K562 (cell line): Measurements from ENCODE around the gene TBC1D10A. TPM values are rescaled to one million over a fixed set of nuclear protein-coding genes. Genes with fewer than 3 reads are reported as not detected.

Experiments used
- BDP1 ChIP-seq: IDR thresholded peaks from 3 replicates; pipeline ENCODE4 v1.6.1; 2011; ENCODE audit not compliant: insufficient read length, insufficient read depth
- BRD9 ChIP-seq: fragments of 450-650 bp; IDR thresholded peaks from 2 replicates; pipeline ENCODE4 v1.6.1; 2018; ENCODE audit warnings: low read depth; ENCODE audit not compliant: partially characterized antibody
- CREB1 ChIP-seq, 2 experiments: sonication (generic) in 1 of 2; formaldehyde crosslinking in 1 of 2; IDR thresholded peaks; 2 replicates each; pipeline versions ENCODE4 v1.6.1 to v1.8.0; 2012 to 2022; ENCODE audit warnings: inconsistent platforms in 1 of 2, mild to moderate bottlenecking in 1 of 2, missing genetic modification reagents in 1 of 2, moderate library complexity in 1 of 2
- FOSL1 ChIP-seq: fragments of 200-800 bp; sonication (Bioruptor generic); conservative IDR thresholded peaks from 2 replicates; pipeline ENCODE4 v1.6.1; 2016; ENCODE audit warnings: missing genetic modification characterization, missing compliant biosample characterization
- HDAC1 ChIP-seq, 2 experiments: fragments of 450-650 bp; IDR thresholded peaks; 2 replicates each; pipeline ENCODE4 v1.6.1; 2016 to 2017; ENCODE audit warnings: inconsistent platforms in 1 of 2, mild to moderate bottlenecking in 1 of 2, moderate library complexity in 1 of 2
- HDAC3 ChIP-seq: fragments of 450-650 bp; IDR thresholded peaks from 2 replicates; pipeline ENCODE4 v1.6.1; 2018; ENCODE audit warnings: borderline replicate concordance, mild to moderate bottlenecking, moderate library complexity; ENCODE audit not compliant: partially characterized antibody
- HIVEP1 ChIP-seq: fragments of 250-450 bp; sonication (Bioruptor Pico); IDR thresholded peaks from 2 replicates; pipeline ENCODE4 v1.4.0; 2020; ENCODE audit warnings: mild to moderate bottlenecking
- HNRNPH1 ChIP-seq: fragments of 200-400 bp; formaldehyde crosslinking; optimal IDR thresholded peaks from 2 replicates; pipeline ENCODE3; 2017; ENCODE audit warnings: low read depth, mild to moderate bottlenecking, low read length, moderate library complexity
- LEF1 ChIP-seq: fragments of 450-650 bp; IDR thresholded peaks from 2 replicates; pipeline ENCODE4 v1.6.1; 2016; ENCODE audit warnings: mild to moderate bottlenecking
- MAFF ChIP-seq: IDR thresholded peaks from 2 replicates; pipeline ENCODE4 v1.6.1; 2012; ENCODE audit warnings: low read length, improper control_type of control experiment
- MEF2A ChIP-seq: IDR thresholded peaks from 2 replicates; pipeline ENCODE4 v1.6.1; 2011; ENCODE audit warnings: low read depth, mild to moderate bottlenecking, low read length, moderate library complexity; ENCODE audit not compliant: control insufficient read depth
- NCOR1 ChIP-seq: fragments of 450-650 bp; IDR thresholded peaks from 2 replicates; pipeline ENCODE4 v1.6.1; 2016; ENCODE audit warnings: mild to moderate bottlenecking, moderate library complexity
- RBM17 ChIP-seq: fragments of 200-400 bp; formaldehyde crosslinking; IDR thresholded peaks from 2 replicates; pipeline ENCODE4 v1.6.1; 2017; ENCODE audit warnings: low read depth, mild to moderate bottlenecking, low read length, borderline replicate concordance
- TAF15 ChIP-seq: fragments of 200-400 bp; formaldehyde crosslinking; IDR thresholded peaks from 2 replicates; pipeline ENCODE4 v1.6.1; 2017; ENCODE audit warnings: mild to moderate bottlenecking, low read depth, low read length, moderate library complexity
- TARDBP ChIP-seq: fragments of 450-650 bp; IDR thresholded peaks from 2 replicates; pipeline ENCODE4 v1.6.1; 2016
- THAP7 ChIP-seq: fragments of 250-450 bp; sonication (Bioruptor Pico); IDR thresholded peaks from 2 replicates; pipeline ENCODE4 v1.5.0; 2021
- ZBTB8A ChIP-seq: fragments of 450-650 bp; IDR thresholded peaks from 2 replicates; pipeline ENCODE4 v1.6.1; 2018; ENCODE audit warnings: mild to moderate bottlenecking, moderate library complexity; ENCODE audit not compliant: partially characterized antibody
- ZNF23 ChIP-seq: fragments of 250-450 bp; sonication (Bioruptor Pico); IDR thresholded peaks from 2 replicates; pipeline ENCODE4 v1.4.0; 2020; ENCODE audit warnings: mild to moderate bottlenecking
- polyA plus RNA-seq, 8 experiments: library from polyadenylated mRNA; depleted of rRNA in 4 of 8; stranded (reverse) in 5 of 8; unstranded in 3 of 8; fragments of >200 nt; fragmentation: Nextera tagmentation in 2 of 8; fragmentation: Illumina TruSeq in 1 of 8; extraction: Ambion mirVana in 2 of 8; extraction: Trizol in 1 of 8; gene quantifications; 2 replicates each; pipeline versions ENCODE4 v1.2.1 to v1.2.3, GENCODE V29; 2011 to 2014; ENCODE audit warnings: inconsistent platforms in 1 of 8, missing spikeins in 1 of 8
- total RNA-seq, 7 experiments: library from RNA; depleted of rRNA in 6 of 7; stranded (reverse); fragments of >200 nt in 6 of 7; fragmentation: Illumina TruSeq in 2 of 7; extraction: Trizol in 2 of 7; gene quantifications; 2 replicates each; pipeline versions ENCODE4 v1.2.1 to v1.2.3, GENCODE V29; 2011 to 2021; ENCODE audit warnings: low replicate concordance in 1 of 7
- TF ChIP-seq, protein P1 (sequence below): fragments of 450-650 bp; IDR thresholded peaks from one replicate; pipeline ENCODE4 v1.6.1; 2018; ENCODE audit warnings: mild to moderate bottlenecking, moderate library complexity; ENCODE audit not compliant: partially characterized antibody
- TF ChIP-seq, protein P2 (sequence below): fragments of 250-450 bp; sonication (Bioruptor Pico); IDR thresholded peaks from 2 replicates; pipeline ENCODE4 v1.8.0; 2021; ENCODE audit warnings: moderate library complexity, mild to moderate bottlenecking, inconsistent platforms
- TF ChIP-seq, protein P3 (sequence below): fragments of 250-450 bp; sonication (Bioruptor Pico); IDR thresholded peaks from 2 replicates; pipeline ENCODE4 v1.5.0; 2021
- TF ChIP-seq, protein P4 (sequence below): fragments of 450-650 bp; formaldehyde crosslinking; IDR thresholded peaks from 2 replicates; pipeline ENCODE4 v1.4.0; 2020; ENCODE audit warnings: mild to moderate bottlenecking, mixed read lengths

Gene TBC1D10A
- total and polyA plus RNA-seq, 9 of the 15 experiments (the other 6 are each of a cell fraction or from before 2014, with no cell fraction given), result 0.13 to 10.4 (median 4.6) TPM

- TF ChIP-seq, protein P1, sequence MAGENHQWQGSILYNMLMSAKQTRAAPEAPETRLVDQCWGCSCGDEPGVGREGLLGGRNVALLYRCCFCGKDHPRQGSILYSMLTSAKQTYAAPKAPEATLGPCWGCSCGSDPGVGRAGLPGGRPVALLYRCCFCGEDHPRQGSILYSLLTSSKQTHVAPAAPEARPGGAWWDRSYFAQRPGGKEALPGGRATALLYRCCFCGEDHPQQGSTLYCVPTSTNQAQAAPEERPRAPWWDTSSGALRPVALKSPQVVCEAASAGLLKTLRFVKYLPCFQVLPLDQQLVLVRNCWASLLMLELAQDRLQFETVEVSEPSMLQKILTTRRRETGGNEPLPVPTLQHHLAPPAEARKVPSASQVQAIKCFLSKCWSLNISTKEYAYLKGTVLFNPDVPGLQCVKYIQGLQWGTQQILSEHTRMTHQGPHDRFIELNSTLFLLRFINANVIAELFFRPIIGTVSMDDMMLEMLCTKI, result no peak
- no peak for TF ChIP-seq RBM17
- TF ChIP-seq, protein P2, sequence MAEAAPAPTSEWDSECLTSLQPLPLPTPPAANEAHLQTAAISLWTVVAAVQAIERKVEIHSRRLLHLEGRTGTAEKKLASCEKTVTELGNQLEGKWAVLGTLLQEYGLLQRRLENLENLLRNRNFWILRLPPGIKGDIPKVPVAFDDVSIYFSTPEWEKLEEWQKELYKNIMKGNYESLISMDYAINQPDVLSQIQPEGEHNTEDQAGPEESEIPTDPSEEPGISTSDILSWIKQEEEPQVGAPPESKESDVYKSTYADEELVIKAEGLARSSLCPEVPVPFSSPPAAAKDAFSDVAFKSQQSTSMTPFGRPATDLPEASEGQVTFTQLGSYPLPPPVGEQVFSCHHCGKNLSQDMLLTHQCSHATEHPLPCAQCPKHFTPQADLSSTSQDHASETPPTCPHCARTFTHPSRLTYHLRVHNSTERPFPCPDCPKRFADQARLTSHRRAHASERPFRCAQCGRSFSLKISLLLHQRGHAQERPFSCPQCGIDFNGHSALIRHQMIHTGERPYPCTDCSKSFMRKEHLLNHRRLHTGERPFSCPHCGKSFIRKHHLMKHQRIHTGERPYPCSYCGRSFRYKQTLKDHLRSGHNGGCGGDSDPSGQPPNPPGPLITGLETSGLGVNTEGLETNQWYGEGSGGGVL (CRISPR knock-in tag), result no peak
- peak; percentile 36; the same call in 1 of the 2 replicates for TF ChIP-seq NCOR1
- TF ChIP-seq HIVEP1 (CRISPR knock-in tag), result no peak
- no peak for TF ChIP-seq CREB1 (IDR thresholded peaks at IDR 0.05)
- TF ChIP-seq CREB1 (CRISPR knock-in tag; IDR thresholded peaks at IDR 0.05), result no peak
- no peak for TF ChIP-seq TARDBP
- TF ChIP-seq BRD9, result no peak
- no peak for TF ChIP-seq BDP1
- TF ChIP-seq MAFF, result no peak
- TF ChIP-seq HDAC3, result peak; percentile 28
- TF ChIP-seq HNRNPH1, result no peak
- TF ChIP-seq ZNF23, result no peak
- TF ChIP-seq, protein P3, sequence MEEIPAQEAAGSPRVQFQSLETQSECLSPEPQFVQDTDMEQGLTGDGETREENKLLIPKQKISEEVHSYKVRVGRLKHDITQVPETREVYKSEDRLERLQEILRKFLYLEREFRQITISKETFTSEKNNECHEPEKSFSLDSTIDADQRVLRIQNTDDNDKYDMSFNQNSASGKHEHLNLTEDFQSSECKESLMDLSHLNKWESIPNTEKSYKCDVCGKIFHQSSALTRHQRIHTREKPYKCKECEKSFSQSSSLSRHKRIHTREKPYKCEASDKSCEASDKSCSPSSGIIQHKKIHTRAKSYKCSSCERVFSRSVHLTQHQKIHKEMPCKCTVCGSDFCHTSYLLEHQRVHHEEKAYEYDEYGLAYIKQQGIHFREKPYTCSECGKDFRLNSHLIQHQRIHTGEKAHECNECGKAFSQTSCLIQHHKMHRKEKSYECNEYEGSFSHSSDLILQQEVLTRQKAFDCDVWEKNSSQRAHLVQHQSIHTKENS (CRISPR knock-in tag), result no peak
- no peak for TF ChIP-seq LEF1
- TF ChIP-seq ZBTB8A, result no peak
- peak; percentile 32; the same call in 1 of the 2 replicates for TF ChIP-seq FOSL1 (tag)
- TF ChIP-seq MEF2A, result no peak
- peak in 1 of 2 experiments; percentile 60; a peak in 2 of 4 replicates for TF ChIP-seq HDAC1 (IDR thresholded peaks at IDR 0.05)
- TF ChIP-seq TAF15, result no peak
- TF ChIP-seq, protein P4, sequence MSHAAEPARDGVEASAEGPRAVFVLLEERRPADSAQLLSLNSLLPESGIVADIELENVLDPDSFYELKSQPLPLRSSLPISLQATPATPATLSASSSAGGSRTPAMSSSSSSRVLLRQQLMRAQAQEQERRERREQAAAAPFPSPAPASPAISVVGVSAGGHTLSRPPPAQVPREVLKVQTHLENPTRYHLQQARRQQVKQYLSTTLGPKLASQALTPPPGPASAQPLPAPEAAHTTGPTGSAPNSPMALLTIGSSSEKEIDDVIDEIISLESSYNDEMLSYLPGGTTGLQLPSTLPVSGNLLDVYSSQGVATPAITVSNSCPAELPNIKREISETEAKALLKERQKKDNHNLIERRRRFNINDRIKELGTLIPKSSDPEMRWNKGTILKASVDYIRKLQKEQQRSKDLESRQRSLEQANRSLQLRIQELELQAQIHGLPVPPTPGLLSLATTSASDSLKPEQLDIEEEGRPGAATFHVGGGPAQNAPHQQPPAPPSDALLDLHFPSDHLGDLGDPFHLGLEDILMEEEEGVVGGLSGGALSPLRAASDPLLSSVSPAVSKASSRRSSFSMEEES (CRISPR knock-in tag), result no peak
- TF ChIP-seq THAP7 (CRISPR knock-in tag), result no peak
Observed at GRCh38 chr22:30305906-30306626, 20.7 kb downstream of the TBC1D10A start (continued).
